SK-N-SH (cell line): ENCODE results near the gene ADRA1B.

Experiments used
- EP300 ChIP-seq, 2 experiments: IDR thresholded peaks; 2 replicates each; pipeline versions ENCODE4 v1.4.0 to v1.6.1; 2012; ENCODE audit warnings: borderline replicate concordance in 1 of 2, low read depth in 1 of 2, low read length in 1 of 2
- POLR2AphosphoS5 ChIP-seq: IDR thresholded peaks from 2 replicates; pipeline ENCODE4 v1.6.1; 2012; ENCODE audit warnings: low read depth, low read length
- RAD21 ChIP-seq: IDR thresholded peaks from 2 replicates; pipeline ENCODE4 v1.6.1; 2012; ENCODE audit warnings: mild to moderate bottlenecking, low read length
- TF ChIP-seq, protein P1 (sequence below): fragments of 200-600 bp; sonication (generic); IDR thresholded peaks from 2 replicates; pipeline ENCODE4 v1.6.1; 2017; ENCODE audit warnings: antibody characterized with exemption, mild to moderate bottlenecking, moderate library complexity
- TF ChIP-seq, protein P2 (sequence below): IDR thresholded peaks from 2 replicates; pipeline ENCODE4 v1.4.0; 2012; ENCODE audit warnings: low read depth

DNA sequence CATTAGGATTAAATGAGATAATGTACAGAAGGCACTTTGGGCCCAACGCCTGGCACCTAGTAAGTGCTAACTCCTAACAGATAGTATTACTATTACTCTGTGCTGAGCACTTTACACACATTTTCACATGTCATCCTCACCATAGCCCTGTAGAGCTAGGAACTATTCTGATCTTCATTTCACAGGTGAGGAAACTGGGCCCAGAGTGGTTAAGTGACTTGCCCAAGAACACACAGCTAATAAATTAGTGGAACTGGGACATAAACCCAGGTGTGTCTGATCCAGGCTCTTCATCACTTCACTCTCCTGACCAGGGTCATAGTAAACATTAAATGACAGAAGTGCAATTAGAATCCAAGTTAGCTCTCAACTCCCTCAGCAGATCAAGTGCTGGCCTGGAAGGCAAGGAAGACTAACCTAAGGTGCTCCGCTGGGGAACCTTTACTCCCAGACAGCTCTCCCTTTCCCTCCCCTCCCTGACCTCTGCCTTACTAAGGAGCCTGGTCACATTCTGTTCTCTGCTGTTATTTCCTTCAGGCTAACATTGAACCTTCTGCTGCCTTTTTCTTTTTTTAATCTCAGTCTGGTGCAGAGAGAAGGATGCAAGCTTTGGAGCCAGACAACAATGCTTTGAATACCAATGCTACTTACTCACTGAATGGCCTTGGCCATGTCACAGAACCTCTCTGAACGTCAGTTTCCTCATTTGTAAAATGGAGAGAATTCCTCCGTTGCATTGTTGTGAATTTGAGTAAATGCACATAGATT, 4.1 kb upstream of the ADRA1B start:
- TF ChIP-seq, protein P1, sequence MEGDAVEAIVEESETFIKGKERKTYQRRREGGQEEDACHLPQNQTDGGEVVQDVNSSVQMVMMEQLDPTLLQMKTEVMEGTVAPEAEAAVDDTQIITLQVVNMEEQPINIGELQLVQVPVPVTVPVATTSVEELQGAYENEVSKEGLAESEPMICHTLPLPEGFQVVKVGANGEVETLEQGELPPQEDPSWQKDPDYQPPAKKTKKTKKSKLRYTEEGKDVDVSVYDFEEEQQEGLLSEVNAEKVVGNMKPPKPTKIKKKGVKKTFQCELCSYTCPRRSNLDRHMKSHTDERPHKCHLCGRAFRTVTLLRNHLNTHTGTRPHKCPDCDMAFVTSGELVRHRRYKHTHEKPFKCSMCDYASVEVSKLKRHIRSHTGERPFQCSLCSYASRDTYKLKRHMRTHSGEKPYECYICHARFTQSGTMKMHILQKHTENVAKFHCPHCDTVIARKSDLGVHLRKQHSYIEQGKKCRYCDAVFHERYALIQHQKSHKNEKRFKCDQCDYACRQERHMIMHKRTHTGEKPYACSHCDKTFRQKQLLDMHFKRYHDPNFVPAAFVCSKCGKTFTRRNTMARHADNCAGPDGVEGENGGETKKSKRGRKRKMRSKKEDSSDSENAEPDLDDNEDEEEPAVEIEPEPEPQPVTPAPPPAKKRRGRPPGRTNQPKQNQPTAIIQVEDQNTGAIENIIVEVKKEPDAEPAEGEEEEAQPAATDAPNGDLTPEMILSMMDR: no peak
- TF ChIP-seq RAD21 (no peak), EP300 (IDR thresholded peaks at IDR 0.05; ENCODE audit: borderline replicate concordance in 1 of 2, low read depth in 1 of 2, low read length in 1 of 2) (peak in 1 of 2 experiments; percentile 71; a peak in 2 of 4 replicates), POLR2AphosphoS5 (no peak)
- TF ChIP-seq, protein P2, sequence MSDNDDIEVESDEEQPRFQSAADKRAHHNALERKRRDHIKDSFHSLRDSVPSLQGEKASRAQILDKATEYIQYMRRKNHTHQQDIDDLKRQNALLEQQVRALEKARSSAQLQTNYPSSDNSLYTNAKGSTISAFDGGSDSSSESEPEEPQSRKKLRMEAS: no peak
